Thyroid gland (tissue), 4 donors: ENCODE results near the gene FXN.

Experiments
- POLR2A ChIP-seq, 2 donors: fragments of 450-650 bp; IDR thresholded peaks; one replicate each; pipeline ENCODE4 v1.6.1; 2017; ENCODE audit warnings: antibody characterized with exemption in 2 of 2, mild to moderate bottlenecking in 2 of 2, moderate library complexity in 1 of 2
- TF ChIP-seq, protein P1 (sequence below), 6 experiments: fragments of 200-600 bp in 3 of 6; fragments of 450-650 bp in 3 of 6; sonication (generic) in 3 of 6; IDR thresholded peaks; one replicate each; pipeline ENCODE4 v1.5.1; 2016 to 2019; ENCODE audit warnings: antibody characterized with exemption in 6 of 6, mild to moderate bottlenecking in 2 of 6, inconsistent platforms in 1 of 6, moderate library complexity in 1 of 6

DNA sequence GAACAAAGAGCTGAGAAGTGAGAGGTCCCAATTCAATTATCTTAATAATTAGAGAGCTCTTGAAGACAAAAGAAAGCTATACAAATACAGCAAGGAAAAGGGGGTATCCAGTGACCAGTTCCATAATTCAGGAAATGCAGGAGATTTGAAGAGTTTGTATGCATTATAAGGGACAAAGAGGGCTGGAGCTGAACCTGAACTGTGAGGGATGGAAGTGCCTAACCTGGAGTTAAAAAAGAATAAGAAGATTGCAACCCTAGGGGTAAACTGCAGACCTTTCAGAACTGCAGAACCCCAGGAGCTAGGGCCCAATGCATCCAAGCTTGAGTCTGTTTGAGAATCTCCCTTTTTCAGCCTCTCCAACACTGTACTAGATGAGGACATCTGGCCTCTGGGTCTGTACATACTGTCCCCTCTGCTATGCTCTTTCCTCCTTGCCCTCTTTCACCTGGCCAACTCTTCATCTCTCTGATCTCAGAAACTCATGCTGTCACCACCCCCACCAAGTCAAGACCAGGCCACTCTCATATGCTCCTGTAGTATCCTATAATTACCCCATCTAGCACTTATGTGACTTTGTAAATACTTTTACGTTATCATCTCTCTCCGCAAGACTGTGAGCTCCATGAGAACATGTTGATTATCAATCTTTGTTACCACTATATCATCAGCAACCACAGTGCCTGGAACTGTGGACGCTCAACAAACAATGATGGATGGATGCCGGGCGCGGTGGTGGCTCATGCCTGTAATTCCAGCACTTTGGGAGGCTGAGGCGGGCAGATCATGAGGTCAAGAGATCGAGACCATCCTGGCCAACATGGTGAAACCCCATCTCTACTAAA is 15.0 kb upstream of the FXN start:
- TF ChIP-seq, protein P1, sequence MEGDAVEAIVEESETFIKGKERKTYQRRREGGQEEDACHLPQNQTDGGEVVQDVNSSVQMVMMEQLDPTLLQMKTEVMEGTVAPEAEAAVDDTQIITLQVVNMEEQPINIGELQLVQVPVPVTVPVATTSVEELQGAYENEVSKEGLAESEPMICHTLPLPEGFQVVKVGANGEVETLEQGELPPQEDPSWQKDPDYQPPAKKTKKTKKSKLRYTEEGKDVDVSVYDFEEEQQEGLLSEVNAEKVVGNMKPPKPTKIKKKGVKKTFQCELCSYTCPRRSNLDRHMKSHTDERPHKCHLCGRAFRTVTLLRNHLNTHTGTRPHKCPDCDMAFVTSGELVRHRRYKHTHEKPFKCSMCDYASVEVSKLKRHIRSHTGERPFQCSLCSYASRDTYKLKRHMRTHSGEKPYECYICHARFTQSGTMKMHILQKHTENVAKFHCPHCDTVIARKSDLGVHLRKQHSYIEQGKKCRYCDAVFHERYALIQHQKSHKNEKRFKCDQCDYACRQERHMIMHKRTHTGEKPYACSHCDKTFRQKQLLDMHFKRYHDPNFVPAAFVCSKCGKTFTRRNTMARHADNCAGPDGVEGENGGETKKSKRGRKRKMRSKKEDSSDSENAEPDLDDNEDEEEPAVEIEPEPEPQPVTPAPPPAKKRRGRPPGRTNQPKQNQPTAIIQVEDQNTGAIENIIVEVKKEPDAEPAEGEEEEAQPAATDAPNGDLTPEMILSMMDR (IDR thresholded peaks at IDR 0.05): no peak
- no peak for TF ChIP-seq POLR2A (IDR thresholded peaks at IDR 0.05)
